Astrocyte (in vitro differentiated cells and primary cell): Measurements from ENCODE around the gene VIM.

ENCODE experiments used
- EZH2 ChIP-seq: IDR thresholded peaks from 2 replicates; pipeline ENCODE4 v1.6.1; 2012; ENCODE audit warnings: mild to moderate bottlenecking, low read length, inconsistent platforms; ENCODE audit not compliant: insufficient read depth
- TF ChIP-seq, protein P1 (sequence below): IDR thresholded peaks from 2 replicates; pipeline ENCODE4 v1.5.1; 2011; ENCODE audit warnings: low read depth, mild to moderate bottlenecking, inconsistent platforms, low read length, moderate library complexity; ENCODE audit not compliant: insufficient read depth

GRCh38 chr10:17239345-17240085, 11.5 kb downstream of the VIM start:
- no peak for TF ChIP-seq EZH2
- TF ChIP-seq, protein P1, sequence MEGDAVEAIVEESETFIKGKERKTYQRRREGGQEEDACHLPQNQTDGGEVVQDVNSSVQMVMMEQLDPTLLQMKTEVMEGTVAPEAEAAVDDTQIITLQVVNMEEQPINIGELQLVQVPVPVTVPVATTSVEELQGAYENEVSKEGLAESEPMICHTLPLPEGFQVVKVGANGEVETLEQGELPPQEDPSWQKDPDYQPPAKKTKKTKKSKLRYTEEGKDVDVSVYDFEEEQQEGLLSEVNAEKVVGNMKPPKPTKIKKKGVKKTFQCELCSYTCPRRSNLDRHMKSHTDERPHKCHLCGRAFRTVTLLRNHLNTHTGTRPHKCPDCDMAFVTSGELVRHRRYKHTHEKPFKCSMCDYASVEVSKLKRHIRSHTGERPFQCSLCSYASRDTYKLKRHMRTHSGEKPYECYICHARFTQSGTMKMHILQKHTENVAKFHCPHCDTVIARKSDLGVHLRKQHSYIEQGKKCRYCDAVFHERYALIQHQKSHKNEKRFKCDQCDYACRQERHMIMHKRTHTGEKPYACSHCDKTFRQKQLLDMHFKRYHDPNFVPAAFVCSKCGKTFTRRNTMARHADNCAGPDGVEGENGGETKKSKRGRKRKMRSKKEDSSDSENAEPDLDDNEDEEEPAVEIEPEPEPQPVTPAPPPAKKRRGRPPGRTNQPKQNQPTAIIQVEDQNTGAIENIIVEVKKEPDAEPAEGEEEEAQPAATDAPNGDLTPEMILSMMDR, result no peak
